Loucy (cell line): ENCODE measurements around the gene FAM120C.

Experiments used
- CTCF ChIP-seq: fragments of 200-600 bp; sonication (generic); conservative IDR thresholded peaks from 2 replicates; pipeline ENCODE4 v1.5.1; 2014; ENCODE audit warnings: mild to moderate bottlenecking, antibody characterized with exemption, low read length
- EZH2phosphoT487 ChIP-seq: fragments of 200-600 bp; IDR thresholded peaks from 2 replicates; pipeline ENCODE4 v1.6.1; 2018; ENCODE audit warnings: antibody characterized with exemption, mild to moderate bottlenecking, moderate library complexity, borderline replicate concordance

GRCh38 chrX:54074826-54075225 is 108.2 kb downstream of the FAM120C start:
- TF ChIP-seq CTCF (no peak), EZH2phosphoT487 (no peak)
